GM21737 (cell line): Measurements from ENCODE around the gene NCAM2.

Experiments
- ATAC-seq: cut with Tn5 transposase; IDR thresholded peaks from one replicate; pipeline ENCODE4 v1.9.1; 2021; ENCODE audit warnings: mild to moderate bottlenecking, moderate library complexity; ENCODE audit not compliant: unreplicated experiment

The NCAM2 gene

GRCh38 chr21:21204366-21204996 is 206.3 kb downstream of the NCAM2 start:
- ATAC-seq = no peak

DNA sequence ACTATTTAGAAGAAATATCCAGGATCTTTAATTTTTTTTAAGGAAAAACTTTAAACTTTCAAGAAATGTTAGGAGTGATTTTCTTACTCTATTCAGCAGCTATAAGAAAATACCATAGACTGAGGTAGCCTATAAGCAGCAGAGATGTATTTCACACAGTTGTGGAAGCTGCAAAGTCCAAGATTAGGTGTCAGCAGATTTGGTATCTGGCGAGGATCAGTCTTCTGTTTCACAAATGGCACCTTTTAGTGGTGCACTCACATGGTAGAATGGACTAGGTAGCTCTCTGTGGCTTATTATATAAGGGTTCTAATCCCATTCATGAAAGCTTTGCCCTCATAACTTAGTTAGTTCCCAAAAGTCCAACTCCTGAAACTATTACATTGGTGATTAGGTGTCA is 207.4 kb downstream of the NCAM2 start:
- no peak for ATAC-seq

GRCh38 chr21:21210552-21210951 is 212.3 kb downstream of the NCAM2 start:
- no peak for ATAC-seq

GRCh38 chr21:21213297-21213696 is 215.1 kb downstream of the NCAM2 start:
- ATAC-seq = no peak

DNA sequence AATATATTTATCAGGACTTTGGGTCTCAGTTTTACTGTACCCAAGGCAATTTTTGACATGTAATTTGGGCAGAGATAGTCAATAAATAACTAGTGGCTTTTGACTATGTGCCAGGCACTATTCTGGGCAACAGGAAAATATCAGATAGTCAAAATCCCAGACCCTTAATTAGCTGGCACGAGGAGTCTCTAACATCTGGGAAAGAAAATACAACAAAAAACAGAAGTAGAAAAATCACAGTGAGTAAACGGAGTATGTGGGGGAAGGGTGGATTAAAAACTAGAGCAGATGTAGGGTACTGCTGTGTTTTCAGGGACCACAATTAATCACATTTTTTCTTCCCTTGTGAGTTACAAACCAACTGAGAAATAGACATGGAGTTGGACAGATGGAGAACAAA is 217.8 kb downstream of the NCAM2 start:
- no peak for ATAC-seq

DNA sequence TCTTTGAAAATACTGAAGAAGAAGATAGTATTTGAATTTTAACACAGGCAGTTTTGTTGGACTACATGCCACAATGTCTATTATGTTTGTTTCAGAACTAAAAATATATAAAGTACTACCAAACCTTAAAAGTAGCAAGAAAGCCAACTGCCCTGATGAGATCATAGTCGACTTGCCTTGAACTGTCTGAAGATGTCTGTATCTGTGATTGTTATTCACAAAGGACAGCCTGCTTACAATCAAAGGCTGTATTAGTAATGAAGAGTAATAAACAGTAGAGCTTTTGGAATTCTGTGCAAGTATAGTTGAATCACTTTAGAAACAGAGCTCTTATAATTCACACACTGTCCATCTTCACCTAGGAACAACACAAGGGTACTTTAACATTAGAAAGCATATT is 228.3 kb downstream of the NCAM2 start:
- no peak for ATAC-seq

- ATAC-seq = no peak
Observed at GRCh38 chr21:21230672-21231071, 232.5 kb downstream of the NCAM2 start.

- no peak for ATAC-seq
Observed at GRCh38 chr21:21231913-21232312, 233.7 kb downstream of the NCAM2 start.

DNA sequence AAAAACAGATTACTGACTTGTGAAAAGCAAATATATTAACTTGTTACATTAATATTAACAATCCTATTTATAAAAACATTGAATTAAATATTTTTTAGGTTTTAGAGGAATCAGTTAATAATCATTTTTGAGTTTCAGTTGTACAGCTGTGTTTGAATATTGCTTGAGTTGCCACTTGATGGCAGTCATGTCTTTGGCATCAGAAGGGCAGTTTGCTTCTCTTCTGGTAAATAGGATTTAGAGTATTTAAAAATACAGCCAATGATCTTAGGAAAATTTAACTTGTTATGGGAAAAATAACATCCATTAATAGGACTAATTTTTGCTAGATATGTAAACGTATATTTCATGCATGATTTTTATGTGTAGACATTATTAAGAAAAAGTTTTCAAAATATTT is 234.1 kb downstream of the NCAM2 start:
- no peak for ATAC-seq

DNA sequence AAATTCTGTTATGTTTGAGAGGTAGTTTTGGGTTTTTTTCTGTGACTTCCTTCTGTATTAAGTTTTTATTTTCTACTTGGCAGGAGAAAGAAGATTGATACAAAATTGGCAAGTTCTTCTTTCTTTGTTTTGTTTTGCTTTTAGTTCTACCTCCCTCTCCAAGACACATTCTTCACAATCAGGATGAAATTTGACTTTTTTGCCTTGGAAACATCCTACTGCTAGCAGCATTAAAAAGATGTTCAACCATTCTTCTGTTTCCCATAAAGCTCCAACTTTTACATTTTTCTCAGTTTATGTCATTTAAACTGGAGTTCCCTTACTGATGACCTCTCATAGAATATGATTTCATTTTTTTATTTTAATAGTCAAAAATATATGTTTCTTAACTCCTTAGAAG is 234.8 kb downstream of the NCAM2 start:
- no peak for ATAC-seq

DNA sequence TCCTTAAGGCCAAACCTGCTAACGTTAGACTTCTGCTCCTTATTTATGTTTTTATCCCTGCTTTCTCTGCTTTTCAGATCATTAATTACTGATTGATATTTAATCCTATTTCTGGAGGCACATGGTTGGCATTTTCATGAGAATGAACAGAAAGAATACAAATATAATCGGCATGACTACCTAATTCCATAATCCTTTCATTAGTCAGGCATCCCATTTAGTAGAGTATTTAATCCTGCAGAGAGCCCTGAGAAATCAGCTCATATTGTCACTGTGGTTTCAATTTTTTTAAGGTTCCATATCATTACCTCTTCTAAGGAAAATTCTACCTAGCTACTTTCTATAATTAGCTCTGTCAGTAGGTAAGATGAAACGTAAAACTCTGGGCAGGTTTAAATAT is 238.8 kb downstream of the NCAM2 start:
- ATAC-seq = no peak

DNA sequence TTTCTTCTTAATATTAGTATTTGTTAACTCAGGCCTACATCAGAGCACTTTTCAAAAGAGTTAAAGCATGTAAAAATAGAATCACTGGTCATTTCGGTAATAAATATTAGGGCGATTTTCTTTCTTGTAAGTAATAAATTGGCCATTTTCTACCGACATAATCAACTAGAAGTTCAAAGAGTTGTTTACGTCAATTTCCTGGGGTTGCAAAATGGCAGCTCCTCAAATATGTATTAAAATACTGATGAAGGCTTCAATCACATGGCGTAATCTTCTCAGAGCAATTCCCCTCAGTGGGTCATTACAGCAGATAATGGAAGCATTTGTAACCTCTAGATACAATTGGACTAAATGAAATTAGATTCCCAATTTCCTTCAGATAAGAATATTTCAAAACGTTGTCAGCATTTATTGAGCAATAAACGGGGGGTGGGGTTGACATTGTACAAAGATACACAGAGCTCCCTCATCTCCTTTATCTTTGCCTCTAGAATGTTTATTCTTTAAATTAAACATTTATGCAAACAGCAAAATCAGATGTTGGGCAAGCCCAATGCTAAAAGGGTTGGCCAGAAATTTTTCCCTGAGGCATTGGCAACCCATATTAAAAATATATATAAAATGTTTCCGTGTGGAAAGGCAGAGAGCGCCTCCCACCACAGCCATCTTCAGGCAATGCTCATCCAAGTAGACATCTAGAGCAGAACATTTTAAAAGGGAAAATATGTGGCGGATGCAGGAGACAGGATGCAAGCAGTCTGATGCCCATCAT is 240.6 kb downstream of the NCAM2 start:
- ATAC-seq = no peak

DNA sequence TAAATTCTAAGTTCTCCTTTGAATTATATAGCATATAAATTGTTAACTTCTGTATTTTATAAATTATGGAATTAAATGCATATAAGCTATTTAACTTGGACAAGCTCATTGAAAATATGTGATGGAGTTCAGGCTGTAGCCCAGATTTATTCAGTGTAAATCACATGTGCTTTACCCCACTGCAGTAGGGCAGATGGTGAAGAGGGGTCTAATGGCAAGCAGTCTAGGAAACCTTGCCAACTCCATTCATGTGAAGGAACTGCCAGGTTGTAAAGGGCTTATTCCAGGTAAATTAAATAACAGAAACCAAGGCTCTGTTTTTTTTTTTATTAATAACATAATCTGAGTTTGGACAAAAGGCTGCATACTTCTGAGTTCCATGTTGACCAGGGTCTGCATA is 243.2 kb downstream of the NCAM2 start:
- ATAC-seq = no peak

DNA sequence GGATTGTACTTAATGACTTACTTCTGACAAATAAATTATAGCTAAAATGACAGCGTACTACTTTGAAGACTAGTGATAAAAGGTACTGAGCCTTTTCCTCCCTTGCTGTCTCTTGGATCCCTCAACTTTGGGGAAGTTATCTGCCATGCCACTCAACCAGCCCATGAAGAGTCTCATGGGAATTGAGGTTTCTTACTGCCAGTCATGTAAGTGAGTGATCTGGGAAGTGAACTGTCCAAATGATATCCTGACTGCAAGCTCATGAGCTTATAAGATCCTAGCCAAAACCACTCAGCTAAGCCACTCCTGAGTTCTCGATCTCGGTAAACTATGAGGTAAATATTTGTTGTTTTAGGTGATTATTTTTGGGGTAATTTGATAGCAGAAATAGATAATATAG is 247.8 kb downstream of the NCAM2 start:
- ATAC-seq = no peak

GRCh38 chr21:21247424-21247823 is 249.2 kb downstream of the NCAM2 start:
- ATAC-seq = no peak

DNA sequence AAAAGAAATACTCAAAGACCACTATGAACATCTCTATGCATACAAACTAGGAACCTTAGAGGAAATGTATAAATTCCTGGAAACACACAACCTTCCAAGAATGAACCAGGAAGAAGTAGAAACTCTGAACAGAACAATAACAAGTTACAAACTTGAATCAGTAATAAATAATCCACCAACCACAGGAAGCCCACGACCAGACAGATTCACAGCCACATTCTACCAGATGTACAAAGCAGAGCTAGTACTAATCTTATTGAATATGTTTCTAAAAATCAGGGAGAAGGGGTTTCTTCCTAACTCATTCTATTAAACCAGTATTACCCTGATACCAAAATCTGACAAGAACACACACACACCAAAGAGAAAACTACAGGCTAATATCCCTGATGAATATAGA is 263.8 kb downstream of the NCAM2 start:
- no peak for ATAC-seq

GRCh38 chr21:21268061-21268471 is 269.9 kb downstream of the NCAM2 start:
- ATAC-seq = no peak

DNA sequence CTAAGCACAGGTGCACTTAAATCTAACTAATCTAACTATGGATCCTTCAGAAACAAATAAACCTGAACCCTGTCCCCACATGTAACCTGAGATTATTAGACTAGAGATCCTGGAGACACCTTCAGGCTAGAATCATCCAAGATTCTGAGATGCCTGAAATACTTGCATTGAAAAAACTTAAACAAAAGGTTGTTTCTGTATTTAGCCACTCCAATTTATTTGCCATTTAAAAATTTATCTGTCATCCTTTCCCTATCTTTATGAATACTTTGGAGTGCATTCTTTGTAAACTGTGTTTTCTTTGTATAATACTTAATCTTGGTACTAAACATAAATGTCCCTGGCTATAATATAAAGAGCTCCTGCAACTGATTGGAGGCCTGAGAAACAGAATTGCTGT is 270.7 kb downstream of the NCAM2 start:
- no peak for ATAC-seq

DNA sequence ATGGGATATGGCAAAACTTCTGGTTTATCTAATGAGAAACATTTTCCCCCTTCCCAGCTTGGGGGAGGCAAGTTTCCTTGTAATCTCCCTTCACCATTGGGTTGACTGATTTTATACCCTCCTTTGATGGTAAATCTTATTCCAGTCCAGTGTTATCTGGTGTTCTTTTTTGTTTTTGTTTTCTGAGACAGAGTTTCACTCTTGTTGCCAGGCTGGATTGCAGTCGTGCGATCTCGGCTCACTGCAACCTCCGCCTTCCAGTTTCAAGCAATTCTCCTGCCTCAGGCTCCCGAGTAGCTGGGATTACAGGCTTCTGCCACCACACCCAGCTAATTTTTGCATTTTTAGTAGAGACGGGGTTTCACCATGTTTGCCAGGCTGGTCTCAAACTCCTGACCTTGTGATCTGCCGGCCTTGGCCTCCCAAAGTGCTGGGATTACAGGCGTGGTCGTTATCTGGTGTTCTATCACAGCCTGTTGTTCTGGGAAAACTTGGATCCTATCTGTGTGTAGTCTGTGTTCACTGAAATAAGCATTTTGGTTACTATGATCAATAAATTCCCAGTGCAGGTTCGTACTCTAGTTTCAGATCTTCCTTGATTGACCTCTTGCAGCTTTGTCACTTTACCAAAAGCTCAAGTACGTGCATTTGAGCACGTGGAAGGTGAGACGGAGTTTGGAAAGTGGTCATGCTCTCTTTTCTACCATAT is 281.1 kb downstream of the NCAM2 start:
- ATAC-seq = no peak

DNA sequence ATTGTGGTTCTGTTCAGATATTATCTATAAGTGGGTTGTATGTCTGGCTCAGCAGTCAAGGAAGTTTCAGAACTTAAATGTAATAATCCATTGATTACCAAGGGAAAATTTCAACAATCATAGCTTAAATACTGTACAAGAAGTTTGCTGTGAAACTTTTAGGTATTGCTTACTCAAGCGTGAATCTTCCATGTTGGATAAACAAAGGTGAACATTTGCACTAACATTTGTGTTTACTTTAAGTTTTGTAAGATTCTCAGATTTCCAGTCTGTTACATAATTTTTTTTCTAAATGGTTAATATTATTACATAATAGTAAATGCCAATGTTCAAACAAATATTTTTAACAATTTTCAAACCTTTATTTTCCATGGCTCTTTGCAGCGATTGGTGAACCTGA is 285.6 kb downstream of the NCAM2 start:
- no peak for ATAC-seq

DNA sequence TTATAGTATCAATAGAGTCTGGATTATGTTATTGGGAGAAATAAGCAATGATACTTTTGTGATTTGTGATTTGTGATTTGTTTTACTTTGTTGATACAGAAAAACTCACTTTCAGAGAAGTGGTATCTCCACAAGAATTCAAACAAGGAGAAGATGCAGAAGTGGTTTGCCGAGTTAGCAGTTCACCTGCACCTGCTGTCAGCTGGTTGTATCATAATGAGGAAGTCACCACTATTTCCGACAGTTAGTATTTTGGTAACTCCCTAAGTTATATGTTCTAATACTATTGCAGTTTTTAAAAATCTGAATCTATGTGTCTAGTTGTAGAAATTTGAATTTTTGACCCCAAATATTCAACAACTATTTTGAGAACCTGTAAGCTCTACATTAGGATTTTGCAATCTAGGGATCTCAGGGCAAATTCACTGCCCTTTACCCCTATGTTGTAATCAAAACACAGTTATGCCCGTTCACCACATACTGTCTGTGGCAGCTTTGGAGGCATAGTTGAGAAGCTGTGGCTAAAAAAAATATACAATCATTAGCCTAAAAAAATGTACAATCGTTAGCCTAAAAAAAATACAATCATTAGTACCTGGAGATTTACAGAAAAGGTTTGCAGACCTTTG is 288.1 kb downstream of the NCAM2 start:
- ATAC-seq = no peak

DNA sequence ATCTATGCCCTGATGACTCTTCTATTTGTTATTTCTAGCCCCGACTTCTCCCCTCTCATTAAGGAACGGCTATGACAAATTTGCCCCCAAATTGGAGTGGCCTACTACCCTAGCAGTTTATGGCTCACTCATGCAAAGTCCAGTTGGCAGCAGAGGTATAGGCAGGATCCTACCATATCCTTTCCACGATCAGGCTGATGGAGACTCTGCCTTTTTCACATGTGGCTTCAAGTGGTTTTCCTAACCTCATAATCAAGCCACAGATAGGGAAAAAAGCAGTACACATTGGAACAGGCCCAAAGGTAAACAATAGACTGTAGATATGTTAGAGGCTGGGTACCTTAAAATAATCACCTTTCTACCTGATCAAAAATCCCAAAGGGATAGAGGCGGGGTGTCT is 292.5 kb downstream of the NCAM2 start:
- ATAC-seq = no peak
